Glomerular endothelial cell (primary cell): ENCODE results near the gene PWWP2B. TPM values are rescaled to one million over a fixed set of nuclear protein-coding genes. Genes with fewer than 3 reads are reported as not detected.

ENCODE experiments used
- DNase-seq: peaks from one replicate; pipeline ENCODE4 v3.0.0-alpha.2; 2011; ENCODE audit warnings: low read depth, low spot score; ENCODE audit errors: extremely low read depth
- total RNA-seq: library from RNA; depleted of rRNA; stranded (reverse); fragments of >200 nt; gene quantifications from 2 replicates; pipeline ENCODE4 v1.2.3, GENCODE V29; 2015

Gene PWWP2B
- total RNA-seq, 1 donor from 2014 or later = 17.3 TPM

DNA sequence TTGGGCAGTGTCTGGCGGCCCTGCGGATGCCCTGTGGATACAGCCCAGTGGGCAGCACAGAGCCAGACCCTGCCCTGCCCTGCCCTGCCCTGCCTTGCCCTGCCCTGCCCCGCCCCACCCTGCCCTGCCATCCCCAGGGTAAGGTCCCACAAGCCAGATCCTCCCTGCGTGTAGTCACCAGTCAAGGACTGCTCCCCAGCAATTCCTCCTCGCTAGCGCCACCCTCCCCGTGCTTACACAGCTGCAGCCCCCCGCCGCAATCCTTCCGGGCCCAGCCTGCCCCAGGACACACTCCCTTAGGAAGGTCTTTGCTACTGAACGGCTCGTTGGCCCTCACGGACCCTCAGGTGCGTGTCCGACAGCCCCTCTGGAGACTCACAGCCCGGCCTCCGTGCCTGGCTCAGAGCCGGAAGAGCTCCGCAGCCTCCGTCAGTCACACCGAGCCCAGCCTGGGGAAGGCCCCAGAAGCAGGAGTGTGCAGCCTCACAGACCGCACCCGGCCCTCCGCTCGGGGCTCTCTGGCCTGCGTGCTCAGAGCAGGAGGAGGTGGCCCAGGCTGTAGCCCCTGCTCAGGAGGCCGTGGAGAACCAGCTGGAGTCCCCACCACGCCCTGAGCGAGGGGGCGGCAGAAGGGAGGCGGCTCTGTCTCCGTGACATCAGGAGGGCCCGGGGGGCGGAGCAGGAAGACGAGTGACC lies 68.3 kb downstream of the PWWP2B start:
- DNase-seq = no peak

- no peak for DNase-seq
These were observed 69.0 kb downstream of the PWWP2B start for GRCh38 chr10:132465889-132466519.

DNA sequence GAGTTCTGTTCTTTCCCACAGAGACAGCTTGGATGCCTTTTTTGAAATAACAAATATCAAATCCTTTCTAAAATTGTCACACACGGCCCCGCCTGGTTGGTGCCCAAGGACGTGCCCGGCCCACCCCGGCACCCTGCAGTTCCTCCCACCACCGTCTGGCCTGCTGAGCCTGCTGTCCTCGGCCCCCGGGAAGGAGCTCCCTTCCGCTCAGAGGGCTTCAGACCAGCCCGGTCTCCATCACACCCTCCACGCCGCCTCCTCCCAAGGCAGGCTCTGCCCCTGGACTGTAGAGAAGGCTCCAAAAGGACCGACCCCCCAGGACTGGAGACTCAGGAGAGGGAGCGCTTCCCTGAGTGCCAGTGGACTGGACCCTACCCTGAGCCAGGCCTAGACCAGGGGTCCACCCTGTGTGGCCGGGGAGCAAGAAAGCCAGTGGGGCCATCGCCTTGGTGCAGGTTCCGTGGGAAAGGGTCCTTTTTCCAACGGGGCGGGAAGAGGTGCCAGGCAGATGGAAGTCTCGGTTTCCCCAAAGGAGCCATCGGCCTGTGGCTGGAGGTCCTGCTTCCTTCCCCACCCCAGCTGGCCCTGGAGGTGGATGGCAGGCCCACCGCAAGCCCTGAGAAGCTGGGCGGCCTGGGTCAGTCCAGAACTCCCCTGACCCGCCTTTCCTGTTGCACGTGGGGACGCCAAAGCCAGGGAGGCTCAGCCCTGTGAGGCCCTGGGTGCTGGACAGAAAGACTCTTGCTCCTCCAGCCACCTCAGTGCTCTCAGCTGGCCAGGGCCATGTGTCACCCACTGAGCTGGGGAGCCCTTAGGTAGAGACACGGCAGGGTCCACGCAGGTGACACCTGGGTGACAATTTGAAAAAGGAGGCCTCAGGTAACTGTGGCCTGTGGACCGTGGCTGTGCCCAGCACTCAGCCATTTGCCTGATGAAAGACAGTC lies 69.8 kb downstream of the PWWP2B start:
- DNase-seq = no peak

Other genes starting within 250 kb of the PWWP2B start
- 42.2 and 42.6 TPM in 2 replicates for gene DPYSL4, start 210.3 kb upstream of the PWWP2B start, total RNA-seq
- gene STK32C, start 89.2 kb upstream of the PWWP2B start, total RNA-seq = 7.8 and 11.8 TPM in 2 replicates
- gene LRRC27, start 65.0 kb upstream of the PWWP2B start, total RNA-seq = 8.5 and 18.4 TPM in 2 replicates
- 43.9 and 51.9 TPM in 2 replicates for gene INPP5A, start 140.6 kb downstream of the PWWP2B start, total RNA-seq